ENCODE results near the gene ATAD2B.
"Not testable (repeated sequence)": the region's sequence is repeated elsewhere in the genome, so short reads cannot be mapped to it uniquely, and the experiment has no call there.

ATAD2B gene

GRCh38 chr2:23806665-23807249 lies 120.2 kb downstream of the ATAD2B start:
- no peak overlapping the region for H3K4me3 Mint-ChIP-seq
- no peak overlapping the region for H3K27ac Mint-ChIP-seq
- no peaks in the 10 kb centered on the region for H3K27me3 Mint-ChIP-seq
- no peaks in the 10 kb centered on the region for H3K4me1 Mint-ChIP-seq
- ATAC-seq (replicated peaks): no peak
- no peak for DNase-seq
- H3K9me3 Mint-ChIP-seq: no peaks in the 10 kb centered on the region
- H3K36me3 Mint-ChIP-seq: peaks cover 16 to 24% of the 10 kb centered on the region in 2 donors

- Mint-ChIP-seq H3K27me3 (no peaks in the 10 kb centered on the region), H3K4me3 (no peak overlapping the region), H3K4me1 (no peaks in the 10 kb centered on the region), H3K27ac (no peak overlapping the region), H3K36me3 (peaks cover 16 to 23% of the 10 kb centered on the region in 2 donors), H3K9me3 (no peaks in the 10 kb centered on the region)
- no peak for ATAC-seq (replicated peaks)
- DNase-seq: no peak
Observed at GRCh38 chr2:23806201-23806600, 120.7 kb downstream of the ATAD2B start.

GRCh38 chr2:23803965-23804542 lies 122.9 kb downstream of the ATAD2B start:
- no peaks in the 10 kb centered on the region for H3K9me3 Mint-ChIP-seq
- no peaks in the 10 kb centered on the region for H3K27me3 Mint-ChIP-seq
- H3K4me3 Mint-ChIP-seq: no peak overlapping the region
- peak; percentile 45 for ATAC-seq (replicated peaks)
- no peaks in the 10 kb centered on the region for H3K4me1 Mint-ChIP-seq
- no peak overlapping the region for H3K27ac Mint-ChIP-seq
- H3K36me3 Mint-ChIP-seq: peaks cover 19 to 23% of the 10 kb centered on the region in 2 donors
- no peak for DNase-seq

- no peak for DNase-seq
- no peak for ATAC-seq (replicated peaks)
- no peaks in the 10 kb centered on the region for H3K27me3 Mint-ChIP-seq
- H3K4me3 Mint-ChIP-seq: no peak overlapping the region
- H3K9me3 Mint-ChIP-seq: no peaks in the 10 kb centered on the region
- no peak overlapping the region for H3K27ac Mint-ChIP-seq
- peaks cover 19 to 26% of the 10 kb centered on the region in 2 donors for H3K36me3 Mint-ChIP-seq
- H3K4me1 Mint-ChIP-seq: no peaks in the 10 kb centered on the region
Observed at GRCh38 chr2:23803264-23803964, 123.5 kb downstream of the ATAD2B start.

- H3K4me1 Mint-ChIP-seq: no peaks in the 10 kb centered on the region
- DNase-seq (no peak), ATAC-seq (replicated peaks) (no peak)
- no peaks in the 10 kb centered on the region for H3K9me3 Mint-ChIP-seq
- H3K36me3 Mint-ChIP-seq: peaks cover 15 to 23% of the 10 kb centered on the region in 2 donors
- H3K27me3 Mint-ChIP-seq: no peaks in the 10 kb centered on the region
- H3K27ac Mint-ChIP-seq: no peak overlapping the region
- H3K4me3 Mint-ChIP-seq: no peak overlapping the region
Observed at GRCh38 chr2:23801396-23801795, 125.5 kb downstream of the ATAD2B start.

GRCh38 chr2:23794234-23794633 lies 132.7 kb downstream of the ATAD2B start:
- H3K36me3 Mint-ChIP-seq: peaks cover 8 to 25% of the 10 kb centered on the region in 2 donors
- no peaks in the 10 kb centered on the region for H3K9me3 Mint-ChIP-seq
- H3K27ac Mint-ChIP-seq: no peak overlapping the region
- ATAC-seq (replicated peaks) (no peak), DNase-seq (no peak)
- H3K4me1 Mint-ChIP-seq: peaks cover 2 to 4% of the 10 kb centered on the region in 2 donors
- H3K27me3 Mint-ChIP-seq: no peaks in the 10 kb centered on the region
- no peak overlapping the region for H3K4me3 Mint-ChIP-seq

- ATAC-seq (replicated peaks) (no peak), DNase-seq (no peak)
- H3K4me3 Mint-ChIP-seq: no peak overlapping the region
- H3K27me3 Mint-ChIP-seq: no peaks in the 10 kb centered on the region
- peaks cover 13 to 27% of the 10 kb centered on the region in 2 donors for H3K36me3 Mint-ChIP-seq
- H3K9me3 Mint-ChIP-seq: no peaks in the 10 kb centered on the region
- no peak overlapping the region for H3K27ac Mint-ChIP-seq
- peaks cover 8 to 12% of the 10 kb centered on the region in 2 donors for H3K4me1 Mint-ChIP-seq
Observed at GRCh38 chr2:23793476-23793875, 133.4 kb downstream of the ATAD2B start.

GRCh38 chr2:23791030-23791429 lies 135.9 kb downstream of the ATAD2B start:
- H3K27ac Mint-ChIP-seq: no peak overlapping the region

GRCh38 chr2:23789012-23789411 lies 137.9 kb downstream of the ATAD2B start:
- ATAC-seq (replicated peaks): no peak
- peaks cover 13 to 24% of the 10 kb centered on the region in 2 donors for H3K4me1 Mint-ChIP-seq
- peaks cover 16 to 47% of the 10 kb centered on the region in 2 donors for H3K36me3 Mint-ChIP-seq
- H3K27me3 Mint-ChIP-seq: no peaks in the 10 kb centered on the region
- no peak overlapping the region for H3K4me3 Mint-ChIP-seq
- H3K27ac Mint-ChIP-seq: no peak overlapping the region
- H3K9me3 Mint-ChIP-seq: no peaks in the 10 kb centered on the region
- DNase-seq: no peak

More at GRCh38 chr2:23791030-23791429, 135.9 kb downstream of the ATAD2B start:
- ATAC-seq (replicated peaks): no peak
- H3K9me3 Mint-ChIP-seq: no peaks in the 10 kb centered on the region
- no peaks in the 10 kb centered on the region for H3K27me3 Mint-ChIP-seq
- peaks cover 19 to 42% of the 10 kb centered on the region in 2 donors for H3K36me3 Mint-ChIP-seq
- DNase-seq: no peak
- peaks cover 13 to 24% of the 10 kb centered on the region in 2 donors for H3K4me1 Mint-ChIP-seq
- no peak overlapping the region for H3K4me3 Mint-ChIP-seq

GRCh38 chr2:23788100-23788499 lies 138.8 kb downstream of the ATAD2B start:
- no peak for DNase-seq
- Mint-ChIP-seq H3K4me1 (peaks cover 13 to 24% of the 10 kb centered on the region in 2 donors), H3K4me3 (no peak overlapping the region), H3K36me3 (peaks cover 16 to 43% of the 10 kb centered on the region in 2 donors), H3K9me3 (no peaks in the 10 kb centered on the region), H3K27ac (no peak overlapping the region), H3K27me3 (no peaks in the 10 kb centered on the region)
- peak; percentile 83 to 91 for ATAC-seq (replicated peaks)

- Mint-ChIP-seq H3K27ac (no peak overlapping the region), H3K9me3 (no peaks in the 10 kb centered on the region), H3K4me3 (no peak overlapping the region), H3K4me1 (peaks cover 13 to 24% of the 10 kb centered on the region in 2 donors), H3K36me3 (peaks cover 21 to 52% of the 10 kb centered on the region in 2 donors), H3K27me3 (no peaks in the 10 kb centered on the region)
- DNase-seq: no peak
- no peak for ATAC-seq (replicated peaks)
Observed at GRCh38 chr2:23784971-23785370, 142.0 kb downstream of the ATAD2B start.

GRCh38 chr2:23782646-23783045 lies 144.3 kb downstream of the ATAD2B start:
- Mint-ChIP-seq H3K4me3 (no peak overlapping the region), H3K9me3 (no peaks in the 10 kb centered on the region), H3K27me3 (no peaks in the 10 kb centered on the region)

GRCh38 chr2:23782126-23782525 lies 144.8 kb downstream of the ATAD2B start:
- Mint-ChIP-seq H3K4me3 (no peak overlapping the region), H3K27me3 (no peaks in the 10 kb centered on the region), H3K9me3 (no peaks in the 10 kb centered on the region), H3K4me1 (no peaks in the 10 kb centered on the region), H3K27ac (no peak overlapping the region), H3K36me3 (peaks cover 16 to 43% of the 10 kb centered on the region in 2 donors)
- ATAC-seq (replicated peaks): no peak
- no peak for DNase-seq

More at GRCh38 chr2:23782646-23783045, 144.3 kb downstream of the ATAD2B start:
- ATAC-seq (replicated peaks): no peak
- H3K4me1 Mint-ChIP-seq: peaks cover 1 to 3% of the 10 kb centered on the region in 2 donors
- H3K36me3 Mint-ChIP-seq: peaks cover 15 to 41% of the 10 kb centered on the region in 2 donors
- DNase-seq: no peak
- no peak overlapping the region for H3K27ac Mint-ChIP-seq

- not testable (repeated sequence) for H3K4me3 Mint-ChIP-seq; H3K27me3 Mint-ChIP-seq; H3K27ac Mint-ChIP-seq; DNase-seq; H3K9me3 Mint-ChIP-seq; H3K4me1 Mint-ChIP-seq; ATAC-seq (replicated peaks)
- H3K36me3 Mint-ChIP-seq: peaks cover 20 to 48% of the 10 kb centered on the region in 2 donors
Observed at GRCh38 chr2:23780465-23780864, 146.5 kb downstream of the ATAD2B start.

- no peak overlapping the region for H3K4me3 Mint-ChIP-seq
- no peaks in the 10 kb centered on the region for H3K9me3 Mint-ChIP-seq
- DNase-seq (no peak), ATAC-seq (replicated peaks) (no peak)
- H3K27ac Mint-ChIP-seq: no peak overlapping the region
- no peaks in the 10 kb centered on the region for H3K4me1 Mint-ChIP-seq
- no peaks in the 10 kb centered on the region for H3K27me3 Mint-ChIP-seq
- H3K36me3 Mint-ChIP-seq: peaks cover 24 to 48% of the 10 kb centered on the region in 2 donors
Observed at GRCh38 chr2:23777826-23778225, 149.1 kb downstream of the ATAD2B start.
